Mononuclear cell (primary cell): Measurements from ENCODE around the gene POLR2M. TPM values are rescaled to one million over a fixed set of nuclear protein-coding genes. Genes with fewer than 3 reads are reported as not detected.
A peak's percentile ranks its signal among the peaks of the same experiment; 100 is the strongest.

Experiments
- H3K27me3 ChIP-seq: 2 replicates; pipeline ENCODE4 v1.6.0; 2011; ENCODE audit warnings: low read length, control low read depth; ENCODE audit not compliant: insufficient read depth
- H3K4me1 ChIP-seq: 2 replicates; pipeline ENCODE4 v1.5.1; 2011; ENCODE audit warnings: mild to moderate bottlenecking, low read length, control low read depth; ENCODE audit not compliant: insufficient read depth
- H3K4me3 ChIP-seq: 2 replicates; pipeline ENCODE4 v1.5.1; 2011; ENCODE audit warnings: mild to moderate bottlenecking, low read length, moderate library complexity
- H3K9me3 ChIP-seq: 2 replicates; pipeline ENCODE4 v1.5.1; 2011; ENCODE audit warnings: low read depth, mild to moderate bottlenecking, control low read depth, low read length
- total RNA-seq: library from RNA; depleted of rRNA; stranded (reverse); fragments of >200 nt; gene quantifications from one replicate; pipeline ENCODE4 v1.2.3, GENCODE V29; 2012

The POLR2M gene
- total RNA-seq, 1 donor, result 103 TPM

DNA sequence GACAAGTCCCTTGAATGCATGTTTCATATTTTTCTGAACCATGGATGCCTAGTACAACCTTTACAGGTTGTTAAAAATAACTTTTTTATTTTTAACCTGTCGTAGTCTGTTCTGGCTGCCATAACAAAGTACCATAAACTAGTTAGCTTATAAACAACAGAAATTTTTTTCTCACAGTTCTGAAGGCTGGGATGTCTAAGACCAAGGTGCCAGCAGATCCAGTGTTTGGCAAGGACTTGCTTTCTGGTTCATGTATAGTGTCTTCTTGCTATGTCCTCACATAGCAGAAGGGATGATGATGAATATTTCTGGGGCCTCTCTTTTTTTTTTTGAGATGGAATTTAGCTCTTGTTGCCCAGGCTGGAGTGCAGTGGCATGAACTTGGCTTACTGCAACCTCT is 23.0 kb upstream of the POLR2M start:
- H3K27me3 ChIP-seq, result no peaks in the 10 kb centered on the region

DNA sequence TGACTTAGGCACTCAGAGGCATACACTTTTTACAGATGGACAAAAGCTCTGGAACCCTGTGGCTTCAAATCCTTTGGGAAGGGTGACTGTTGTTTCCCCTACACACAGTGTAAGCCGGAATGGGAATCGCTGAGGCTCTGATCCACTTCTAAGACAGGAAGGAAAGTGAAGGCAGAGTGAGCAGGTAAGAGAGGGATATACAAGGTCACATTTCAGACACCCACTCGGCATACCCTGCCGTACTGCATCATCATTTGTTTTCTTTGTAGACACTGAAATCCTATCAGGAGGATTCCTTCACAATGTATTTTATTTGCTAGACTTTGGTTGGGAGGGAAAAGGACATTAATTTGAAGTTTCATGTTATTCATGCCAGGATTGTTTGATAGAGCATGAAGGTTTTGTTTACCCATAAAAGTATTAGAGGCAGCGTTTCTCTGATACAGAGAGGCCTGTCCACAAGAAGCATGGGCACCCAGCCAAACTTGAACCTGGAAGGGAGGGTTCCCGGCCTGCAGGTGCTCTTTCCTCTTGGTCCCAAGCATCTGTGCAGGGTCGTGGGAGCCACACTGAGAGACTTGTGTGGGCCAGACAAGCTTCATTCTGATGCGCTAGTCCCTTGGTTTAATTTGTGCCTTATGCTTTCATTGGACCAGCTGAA is 21.9 kb upstream of the POLR2M start:
- Histone ChIP-seq H3K27me3 (no peaks in the 10 kb centered on the region), H3K4me3 (no peak overlapping the region), H3K4me1 (no peaks in the 10 kb centered on the region), H3K9me3 (no peaks in the 10 kb centered on the region)

More for the DNA sequence above, 23.0 kb upstream of the POLR2M start:
- Histone ChIP-seq H3K4me3 (no peak overlapping the region), H3K4me1 (no peaks in the 10 kb centered on the region), H3K9me3 (no peaks in the 10 kb centered on the region)

DNA sequence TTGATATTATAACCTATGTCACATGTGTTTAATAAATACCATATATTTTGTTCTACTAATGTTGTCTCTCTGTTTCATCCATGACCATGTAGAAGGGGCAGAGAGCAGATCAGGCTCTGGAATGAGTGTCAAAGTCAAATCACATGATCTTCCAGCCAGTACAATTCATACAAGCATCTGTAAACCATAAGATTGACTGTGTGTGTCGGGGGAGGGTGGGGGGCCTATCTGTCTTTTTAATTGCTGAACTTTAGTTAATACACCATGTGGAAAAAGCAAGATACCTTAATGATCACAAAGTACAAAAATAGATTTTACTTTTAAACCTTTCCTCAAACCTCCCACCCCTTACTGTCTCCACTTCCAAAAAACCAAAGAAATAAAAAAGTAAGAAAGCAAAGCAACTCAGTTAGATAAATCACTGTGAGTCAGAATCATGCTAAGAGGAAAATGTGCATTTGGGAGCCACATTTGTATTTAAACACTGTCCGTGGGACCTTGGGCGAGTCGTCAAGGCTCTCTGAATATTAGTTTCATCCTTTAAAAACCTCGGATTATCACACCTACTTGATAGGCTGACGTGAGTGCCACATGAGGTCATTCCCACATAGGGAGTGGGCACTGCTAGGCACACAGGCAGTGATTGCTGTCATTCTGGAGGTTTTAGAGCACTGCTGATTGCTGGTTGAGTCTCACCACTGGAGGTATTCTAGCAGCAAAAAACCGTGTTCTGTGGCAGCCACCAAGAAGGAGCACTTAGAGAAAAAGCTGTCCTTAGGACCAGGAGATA is 21.0 kb upstream of the POLR2M start:
- Histone ChIP-seq H3K27me3 (no peaks in the 10 kb centered on the region), H3K4me3 (no peak overlapping the region), H3K9me3 (no peaks in the 10 kb centered on the region), H3K4me1 (no peaks in the 10 kb centered on the region)

DNA sequence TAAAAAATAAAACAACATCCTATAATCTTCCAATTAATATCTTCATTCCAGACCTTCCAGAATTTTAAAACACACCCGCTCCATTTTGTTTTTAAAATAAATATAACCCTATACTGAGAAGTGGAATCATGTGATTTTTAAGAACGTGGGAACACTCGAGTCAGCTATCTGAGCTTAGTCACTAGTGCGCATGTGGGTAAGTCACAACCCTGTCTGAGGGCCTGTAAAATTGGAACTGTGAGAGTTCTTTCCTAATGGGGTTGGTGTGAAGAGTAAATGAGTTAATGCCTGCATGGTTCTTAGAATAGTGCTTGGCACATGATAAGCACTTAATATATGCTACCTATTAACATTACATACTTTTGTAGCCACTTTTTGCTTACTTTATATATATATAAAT is 19.9 kb upstream of the POLR2M start:
- Histone ChIP-seq H3K27me3 (no peaks in the 10 kb centered on the region), H3K9me3 (no peaks in the 10 kb centered on the region), H3K4me3 (no peak overlapping the region), H3K4me1 (no peaks in the 10 kb centered on the region)

DNA sequence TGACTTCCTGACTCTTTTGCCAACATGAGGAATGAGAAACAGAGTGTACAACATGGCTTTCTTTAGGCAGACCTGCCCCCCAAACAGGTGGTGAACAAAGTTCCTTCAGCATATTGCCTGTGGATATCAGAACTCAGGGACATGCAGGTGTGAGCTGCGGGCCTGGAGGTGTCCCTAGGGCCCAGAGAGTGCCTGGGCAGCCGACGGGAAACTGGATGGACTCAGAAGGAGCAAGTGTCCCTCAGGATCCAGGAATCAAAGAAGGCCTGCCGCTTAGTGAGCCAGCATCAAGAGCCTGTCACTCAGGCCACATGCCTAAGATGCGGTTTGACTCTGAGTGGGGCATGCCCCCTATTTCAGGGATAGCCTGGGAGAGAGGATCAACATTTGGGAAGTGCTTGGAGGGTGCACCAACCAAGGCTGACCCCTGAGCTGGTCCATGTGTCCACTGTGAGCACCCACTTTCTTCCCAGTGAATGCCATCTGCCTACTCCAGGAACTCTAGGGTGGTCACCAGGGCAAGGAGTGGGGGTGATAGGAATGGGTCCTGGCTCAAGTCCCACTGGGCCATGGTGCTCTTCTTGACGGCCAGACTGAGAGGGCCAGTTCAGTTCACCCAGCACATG is 16.1 kb upstream of the POLR2M start:
- H3K27me3 ChIP-seq, result peaks cover 3% of the 10 kb centered on the region
- no peaks in the 10 kb centered on the region for H3K4me1 ChIP-seq
- H3K4me3 ChIP-seq, result no peak overlapping the region
- H3K9me3 ChIP-seq, result no peaks in the 10 kb centered on the region

DNA sequence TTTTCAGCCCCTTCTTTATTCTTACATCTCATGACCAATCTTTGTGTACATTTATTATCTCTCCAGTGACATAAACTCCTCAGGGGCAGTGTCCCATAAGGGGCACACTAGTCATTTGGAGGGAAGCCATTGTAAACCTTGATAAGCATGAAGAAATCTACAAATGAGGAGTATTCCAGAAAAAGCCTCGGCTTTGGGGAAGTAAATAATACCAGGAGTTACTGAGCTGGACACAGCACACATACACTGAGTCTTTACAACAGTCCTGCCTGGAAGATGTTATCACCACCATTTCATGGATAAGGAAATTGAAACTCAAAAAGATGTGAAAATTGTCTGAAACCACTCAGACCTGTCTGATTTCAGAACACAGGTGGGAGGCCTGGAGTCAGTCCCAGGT is 15.4 kb upstream of the POLR2M start:
- no peaks in the 10 kb centered on the region for H3K9me3 ChIP-seq
- H3K4me3 ChIP-seq, result no peak overlapping the region
- no peaks in the 10 kb centered on the region for H3K4me1 ChIP-seq
- H3K27me3 ChIP-seq, result peaks cover 3% of the 10 kb centered on the region

DNA sequence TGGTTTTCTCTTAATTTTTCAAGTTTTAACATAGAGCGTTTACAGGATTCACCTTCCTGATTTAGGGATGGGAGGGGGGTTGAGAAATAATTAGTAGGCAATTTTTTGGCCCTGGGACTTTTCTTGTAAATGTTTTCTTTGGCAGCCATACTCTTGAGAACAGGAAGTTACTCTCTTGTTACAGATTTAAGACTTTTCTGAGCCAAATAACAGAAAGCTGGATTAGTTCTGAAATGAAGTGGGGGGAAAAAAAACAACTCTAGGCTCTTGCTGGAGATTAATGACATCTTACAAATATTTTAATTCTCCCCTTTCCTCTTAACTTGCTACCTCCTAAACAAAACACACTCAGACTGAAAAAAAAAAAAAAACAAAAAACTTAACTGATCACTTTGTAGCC is 13.8 kb upstream of the POLR2M start:
- H3K4me3 ChIP-seq, result no peak overlapping the region
- no peaks in the 10 kb centered on the region for H3K9me3 ChIP-seq
- H3K4me1 ChIP-seq, result no peaks in the 10 kb centered on the region
- peaks cover 3% of the 10 kb centered on the region for H3K27me3 ChIP-seq

DNA sequence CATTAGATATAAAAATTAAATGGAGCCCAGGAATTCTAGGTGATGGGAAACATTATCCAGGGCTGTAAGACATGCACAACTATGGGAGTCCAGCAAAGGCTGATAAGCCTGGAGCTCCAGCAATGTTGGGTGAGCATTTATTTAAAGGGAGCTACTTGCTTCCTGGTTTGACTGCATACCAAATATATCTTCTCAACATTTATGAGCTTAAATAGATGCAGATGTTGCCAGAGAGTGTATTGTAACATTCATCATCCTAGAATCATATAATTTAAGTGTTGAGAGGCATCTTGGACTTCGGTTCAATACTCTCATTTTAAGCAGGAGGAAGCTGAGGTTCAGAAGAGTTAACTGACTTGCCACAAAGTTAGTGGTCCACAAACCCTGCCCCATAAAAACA is 12.2 kb upstream of the POLR2M start:
- H3K4me1 ChIP-seq, result no peaks in the 10 kb centered on the region
- H3K4me3 ChIP-seq, result no peak overlapping the region
- peaks cover 14% of the 10 kb centered on the region for H3K27me3 ChIP-seq
- no peaks in the 10 kb centered on the region for H3K9me3 ChIP-seq

DNA sequence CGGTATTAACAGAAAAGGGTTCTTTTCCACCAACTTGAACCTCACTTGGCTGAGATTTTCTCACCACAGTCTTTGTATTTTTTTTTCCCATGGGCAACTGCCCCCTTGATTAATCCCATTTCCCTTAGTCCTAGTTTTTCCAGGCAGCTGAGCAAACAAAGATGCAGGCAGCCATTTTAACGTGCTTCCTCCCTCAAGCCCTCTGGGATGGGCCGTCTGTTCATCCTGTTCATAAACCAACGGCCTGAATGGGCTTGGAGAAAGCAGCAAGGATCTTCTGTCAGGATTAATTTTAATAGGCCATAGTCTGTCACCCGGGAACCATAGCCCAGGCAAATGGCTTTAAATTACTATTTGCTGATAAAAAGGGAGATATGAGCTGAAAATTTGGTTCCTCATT is 10.4 kb upstream of the POLR2M start:
- peaks cover 26% of the 10 kb centered on the region for H3K27me3 ChIP-seq
- H3K9me3 ChIP-seq, result no peaks in the 10 kb centered on the region
- no peaks in the 10 kb centered on the region for H3K4me1 ChIP-seq
- H3K4me3 ChIP-seq, result no peak overlapping the region

DNA sequence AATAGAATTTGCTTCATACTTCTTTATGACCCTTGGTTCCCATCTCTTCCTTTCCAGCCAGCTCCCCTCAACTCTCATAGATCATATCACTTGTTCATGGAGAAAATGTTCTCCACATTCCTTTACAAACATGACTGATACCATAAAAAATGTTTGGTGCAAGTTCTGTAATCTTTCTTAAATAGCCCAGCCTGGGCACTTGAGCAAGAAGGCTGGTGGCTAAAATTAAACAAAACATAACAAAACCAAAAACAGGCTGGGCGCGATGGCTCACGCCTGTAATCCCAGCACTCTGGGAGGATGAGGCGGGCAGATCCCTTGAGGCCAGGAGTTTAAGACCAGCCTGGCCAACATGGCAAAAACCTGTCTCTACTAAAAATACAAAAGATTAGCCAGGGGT is 8.9 kb upstream of the POLR2M start:
- Histone ChIP-seq H3K4me1 (no peaks in the 10 kb centered on the region), H3K4me3 (no peak overlapping the region), H3K9me3 (no peaks in the 10 kb centered on the region), H3K27me3 (peaks cover 31% of the 10 kb centered on the region)

DNA sequence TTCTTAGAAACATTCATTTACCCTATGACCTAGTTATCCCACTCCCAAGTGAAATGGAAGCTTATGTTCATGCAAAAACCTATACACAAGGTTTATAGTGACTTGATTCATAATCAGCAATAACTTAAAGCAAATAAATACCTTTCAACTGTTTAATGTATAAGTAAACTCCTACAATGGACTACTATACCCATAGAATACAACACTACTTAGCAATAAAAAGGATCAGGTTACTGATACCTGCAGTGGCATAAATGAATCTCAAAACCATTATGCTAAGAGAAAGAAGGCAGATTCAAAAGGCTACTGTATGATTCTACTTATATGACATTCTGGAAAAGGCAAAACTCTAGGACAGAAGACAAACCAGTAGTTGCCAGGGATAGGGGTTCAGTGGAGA is 8.3 kb upstream of the POLR2M start:
- no peak overlapping the region for H3K4me3 ChIP-seq
- H3K27me3 ChIP-seq, result peaks cover 35% of the 10 kb centered on the region
- H3K4me1 ChIP-seq, result no peaks in the 10 kb centered on the region
- H3K9me3 ChIP-seq, result no peaks in the 10 kb centered on the region

DNA sequence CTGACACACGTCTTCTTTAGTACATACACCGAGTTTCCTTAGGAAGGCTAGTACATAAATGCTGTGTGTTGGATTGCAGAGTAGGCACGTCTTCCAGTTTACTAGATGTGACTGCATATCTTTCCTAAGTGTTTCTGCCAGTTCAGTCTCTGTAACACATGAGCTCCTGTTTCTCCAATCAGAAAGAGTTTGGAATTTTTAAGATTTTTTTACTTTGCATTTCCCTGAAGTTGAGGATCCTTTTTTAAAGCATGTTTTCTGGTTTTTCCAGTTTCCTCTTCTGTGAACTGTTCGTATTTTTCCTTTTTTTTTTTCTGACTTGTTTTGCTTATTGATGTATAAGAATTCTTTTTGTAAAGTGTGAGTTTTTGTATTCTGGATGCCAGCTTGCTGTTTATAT is 7.5 kb upstream of the POLR2M start:
- Histone ChIP-seq H3K27me3 (peaks cover 35% of the 10 kb centered on the region), H3K4me3 (no peak overlapping the region), H3K9me3 (no peaks in the 10 kb centered on the region), H3K4me1 (no peaks in the 10 kb centered on the region)

DNA sequence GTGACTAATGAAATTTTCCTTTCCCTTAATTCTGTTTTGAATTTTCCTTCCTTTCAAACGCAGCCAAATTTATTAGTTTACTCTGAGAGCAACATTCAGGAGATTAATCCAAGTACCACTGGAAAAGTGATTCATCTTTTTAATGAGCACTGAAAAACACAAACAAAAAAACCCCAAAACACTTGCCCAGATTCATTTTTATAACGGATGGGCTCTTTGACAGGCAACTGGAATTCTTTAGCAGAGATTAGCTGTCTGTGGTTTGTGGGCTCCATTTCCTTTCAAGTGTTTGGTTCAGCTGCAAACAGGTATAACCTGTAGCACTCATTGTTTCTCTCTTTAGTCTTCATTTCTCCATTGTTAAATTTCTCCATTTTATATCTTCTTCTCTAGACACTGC is 3.1 kb upstream of the POLR2M start:
- Histone ChIP-seq H3K4me3 (no peak overlapping the region), H3K9me3 (no peaks in the 10 kb centered on the region), H3K27me3 (peaks cover 28% of the 10 kb centered on the region), H3K4me1 (peaks cover 16% of the 10 kb centered on the region)

DNA sequence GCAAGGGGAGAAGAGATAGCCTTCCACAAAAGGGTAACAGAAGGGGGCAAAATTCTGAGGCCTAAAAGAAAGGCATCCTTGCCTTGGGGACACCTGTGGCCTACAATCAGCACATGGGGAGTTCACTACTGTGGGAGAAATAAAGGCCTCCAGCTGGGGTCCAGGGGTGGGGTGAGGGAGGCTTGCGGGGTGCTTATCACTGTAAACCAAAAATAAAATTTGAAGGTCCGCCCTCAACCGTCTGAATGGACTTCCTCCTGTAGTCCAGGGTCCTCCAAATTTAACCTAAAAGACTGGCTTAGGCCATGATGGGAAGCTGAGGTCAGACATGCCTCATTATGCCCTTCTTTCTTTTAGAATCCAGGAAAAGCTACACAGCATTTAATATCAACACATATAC is 2.1 kb upstream of the POLR2M start:
- Histone ChIP-seq H3K4me3 (no peak overlapping the region), H3K9me3 (no peaks in the 10 kb centered on the region), H3K27me3 (peaks cover 20% of the 10 kb centered on the region), H3K4me1 (peaks cover 21% of the 10 kb centered on the region)

DNA sequence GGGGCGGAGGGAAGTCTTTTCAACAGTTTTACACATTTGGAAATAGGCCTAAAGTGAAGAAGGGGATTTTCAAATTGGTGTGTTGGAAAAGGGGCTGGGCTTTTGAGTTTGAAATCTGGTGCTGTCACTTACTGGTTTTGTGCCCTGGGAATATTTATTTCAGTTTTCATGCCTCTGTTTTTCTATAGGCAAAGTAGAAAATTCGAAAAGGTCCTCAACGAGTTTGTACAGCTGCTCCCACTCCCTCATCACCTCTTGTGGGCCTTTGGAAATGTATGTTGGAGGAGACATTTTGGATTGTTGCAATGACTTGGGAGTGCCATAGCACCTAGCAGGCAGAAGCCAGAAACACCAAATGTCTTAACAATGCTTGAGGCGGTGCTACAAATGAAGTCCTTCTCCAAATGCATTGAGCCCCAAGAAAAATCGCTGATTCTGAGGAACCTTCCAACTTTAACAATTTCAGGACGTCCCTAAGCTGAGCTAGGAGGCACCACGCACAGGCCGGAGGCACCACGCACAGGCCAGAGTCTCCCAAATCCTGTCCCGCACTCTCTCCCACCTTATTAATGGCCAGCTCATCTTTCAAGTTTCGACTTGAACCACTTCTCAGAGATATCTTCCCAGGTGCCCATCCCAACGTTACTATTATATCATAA is 639 bp upstream of the POLR2M start:
- peaks cover 21% of the 10 kb centered on the region for H3K4me1 ChIP-seq
- no peaks in the 10 kb centered on the region for H3K9me3 ChIP-seq
- H3K27me3 ChIP-seq, result peaks cover 12% of the 10 kb centered on the region
- H3K4me3 ChIP-seq, result peak overlapping the region; percentile 90
